Neutrophil (primary cell): ENCODE data around the gene ADPGK.
"Not testable (repeated sequence)": the region's sequence is repeated elsewhere in the genome, so short reads cannot be mapped to it uniquely, and the experiment has no call there.

Source experiments
- H3K27ac ChIP-seq: fragments of 200-600 bp; sonication (generic); 2 replicates; pipeline ENCODE4 v1.5.1; 2016; ENCODE audit warnings: mild to moderate bottlenecking, moderate library complexity
- H3K27me3 ChIP-seq: fragments of 200-600 bp; sonication (generic); 2 replicates; pipeline ENCODE4 v1.6.0; 2016; ENCODE audit warnings: mild to moderate bottlenecking
- H3K36me3 ChIP-seq: fragments of 200-600 bp; sonication (generic); 2 replicates; pipeline ENCODE4 v1.5.1; 2017
- H3K4me1 ChIP-seq, 2 experiments: fragments of 200-600 bp in 1 of 2; sonication (generic) in 1 of 2; 1 replicate in 1 of 2; 2 replicates in 1 of 2; pipeline versions ENCODE4 v1.5.1 to v1.6.1; 2013 to 2016; ENCODE audit warnings: low read depth in 1 of 2, low read length in 1 of 2, mild to moderate bottlenecking in 1 of 2, moderate library complexity in 1 of 2; ENCODE audit not compliant: control insufficient read depth in 1 of 2, insufficient read depth in 1 of 2
- H3K4me3 ChIP-seq, 2 experiments: fragments of 200-600 bp in 1 of 2; sonication (generic) in 1 of 2; 1 replicate in 1 of 2; 2 replicates in 1 of 2; pipeline ENCODE4 v1.5.1; 2013 to 2016; ENCODE audit warnings: low read depth in 1 of 2, low read length in 1 of 2, mild to moderate bottlenecking in 1 of 2, moderate library complexity in 1 of 2
- H3K9me3 ChIP-seq: fragments of 200-600 bp; sonication (generic); 2 replicates; pipeline ENCODE4 v1.5.1; 2016
- CTCF ChIP-seq: fragments of 200-600 bp; sonication (generic); IDR thresholded peaks from 2 replicates; pipeline ENCODE4 v1.5.1; 2016; ENCODE audit warnings: antibody characterized with exemption

Gene ADPGK

GRCh38 chr15:72725446-72725845, 58.1 kb downstream of the ADPGK start:
- Histone ChIP-seq H3K27ac (no peak overlapping the region), H3K36me3 (no peaks in the 10 kb centered on the region), H3K4me1 (no peaks in the 10 kb centered on the region), H3K27me3 (no peaks in the 10 kb centered on the region), H3K9me3 (no peaks in the 10 kb centered on the region), H3K4me3 (no peak overlapping the region)
- TF ChIP-seq CTCF = no peak

- H3K27me3 ChIP-seq = no peaks in the 10 kb centered on the region
- H3K9me3 ChIP-seq = no peaks in the 10 kb centered on the region
- no peak overlapping the region for H3K27ac ChIP-seq
- no peaks in the 10 kb centered on the region for H3K4me1 ChIP-seq
- H3K4me3 ChIP-seq = no peak overlapping the region
- H3K36me3 ChIP-seq = no peaks in the 10 kb centered on the region
- no peak for TF ChIP-seq CTCF
These were observed 59.5 kb downstream of the ADPGK start for GRCh38 chr15:72724028-72724427.

GRCh38 chr15:72722071-72722696, 61.4 kb downstream of the ADPGK start:
- Histone ChIP-seq H3K27me3 (no peaks in the 10 kb centered on the region), H3K36me3 (no peaks in the 10 kb centered on the region), H3K4me3 (no peak overlapping the region), H3K9me3 (no peaks in the 10 kb centered on the region), H3K4me1 (no peaks in the 10 kb centered on the region), H3K27ac (no peak overlapping the region)
- TF ChIP-seq CTCF = peak; percentile 76

- H3K27me3 ChIP-seq = not testable (repeated sequence)
- H3K36me3 ChIP-seq = peaks cover 10% of the 10 kb centered on the region
These were observed 74.8 kb downstream of the ADPGK start for GRCh38 chr15:72708551-72709303.

GRCh38 chr15:72706266-72706665, 77.3 kb downstream of the ADPGK start:
- Histone ChIP-seq H3K9me3 (no peaks in the 10 kb centered on the region), H3K4me1 (no peaks in the 10 kb centered on the region), H3K27ac (no peak overlapping the region), H3K36me3 (no peaks in the 10 kb centered on the region), H3K27me3 (no peaks in the 10 kb centered on the region), H3K4me3 (no peak overlapping the region)
- TF ChIP-seq CTCF = no peak

More at GRCh38 chr15:72708551-72709303, 74.8 kb downstream of the ADPGK start:
- not testable (repeated sequence) for H3K27ac ChIP-seq, H3K4me3 ChIP-seq, H3K4me1 ChIP-seq, H3K9me3 ChIP-seq
